ENCODE data around the gene TMEM141.
"Not testable (repeated sequence)": the region's sequence is repeated elsewhere in the genome, so short reads cannot be mapped to it uniquely, and the experiment has no call there.

TMEM141 gene

GRCh38 chr9:136820971-136821825 lies 30.1 kb downstream of the TMEM141 start:
- DNase-seq, result no peak

GRCh38 chr9:136821826-136822544 lies 30.8 kb downstream of the TMEM141 start:
- no peak for DNase-seq

GRCh38 chr9:136823136-136824046 lies 32.2 kb downstream of the TMEM141 start:
- peak; percentile 73 for DNase-seq

GRCh38 chr9:136824496-136825225 lies 33.5 kb downstream of the TMEM141 start:
- DNase-seq, result no peak

- no peak for DNase-seq
Observed at GRCh38 chr9:136825295-136826187, 34.4 kb downstream of the TMEM141 start.

- DNase-seq, result no peak
Observed at GRCh38 chr9:136826188-136826541, 35.0 kb downstream of the TMEM141 start.

- DNase-seq, result no peak
Observed at GRCh38 chr9:136826703-136827582, 35.8 kb downstream of the TMEM141 start.

GRCh38 chr9:136827794-136828473 lies 36.8 kb downstream of the TMEM141 start:
- DNase-seq, result no peak

GRCh38 chr9:136828474-136829140 lies 37.5 kb downstream of the TMEM141 start:
- no peak for DNase-seq

GRCh38 chr9:136829412-136829811 lies 38.3 kb downstream of the TMEM141 start:
- DNase-seq, result no peak

- DNase-seq, result no peak
Observed at GRCh38 chr9:136829981-136830885, 39.1 kb downstream of the TMEM141 start.

- no peak for DNase-seq
Observed at GRCh38 chr9:136831002-136831719, 40.0 kb downstream of the TMEM141 start.

- DNase-seq, result no peak
Observed at GRCh38 chr9:136831720-136832104, 40.6 kb downstream of the TMEM141 start.

- no peak for DNase-seq
Observed at GRCh38 chr9:136832581-136832980, 41.4 kb downstream of the TMEM141 start.

- DNase-seq, result not testable (repeated sequence)
Observed at GRCh38 chr9:136833381-136834048, 42.4 kb downstream of the TMEM141 start.

GRCh38 chr9:136835162-136835931 lies 44.2 kb downstream of the TMEM141 start:
- no peak for DNase-seq

Measured in NCI-H1417 treated with DMSO at 0.1 percent for 48 hours (cell line).